ENCODE measurements around the gene PTPRB. TPM values are rescaled to one million over a fixed set of nuclear protein-coding genes. Genes with fewer than 3 reads are reported as not detected.

PTPRB gene
- polyA plus RNA-seq, 2 of the 4 experiments (the other 2 are of a cell fraction): 0.34 to 0.57 TPM

DNA sequence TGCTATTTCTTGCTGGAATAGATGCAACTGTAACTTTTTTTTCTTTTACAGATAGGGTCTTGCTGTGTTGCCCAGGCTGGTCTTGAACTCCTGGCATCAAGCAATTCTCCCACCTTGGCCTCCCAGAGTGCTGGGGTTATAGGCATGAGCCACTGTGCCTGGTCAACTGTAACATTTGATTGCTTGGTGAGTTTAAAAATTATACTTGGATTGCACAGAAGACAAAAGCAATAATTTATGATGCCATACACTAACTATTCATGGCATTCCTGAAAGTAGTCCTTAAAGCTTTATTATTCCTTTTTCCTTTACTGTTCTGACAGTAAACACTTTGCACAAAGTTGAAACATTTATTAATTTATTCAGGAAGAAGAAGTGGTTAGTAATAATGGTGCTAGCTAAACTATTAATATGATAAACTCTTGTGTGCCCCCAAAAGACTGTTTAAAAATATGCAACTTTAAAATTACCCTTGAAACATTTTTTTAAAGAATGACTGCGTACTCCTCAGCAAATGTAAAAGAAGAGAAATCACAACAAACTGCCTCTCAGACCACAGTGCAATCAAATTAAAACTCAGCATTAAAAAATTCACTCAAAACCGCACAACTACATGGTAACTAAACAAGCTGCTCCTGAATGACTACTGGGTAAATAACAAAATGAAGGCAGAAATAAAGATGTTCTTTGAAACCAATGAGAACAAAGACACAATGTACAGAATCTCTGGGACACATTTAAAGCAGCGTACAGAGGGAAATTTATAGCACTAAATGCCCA, 8.3 kb downstream of the PTPRB start:
- TF ChIP-seq, protein P1, sequence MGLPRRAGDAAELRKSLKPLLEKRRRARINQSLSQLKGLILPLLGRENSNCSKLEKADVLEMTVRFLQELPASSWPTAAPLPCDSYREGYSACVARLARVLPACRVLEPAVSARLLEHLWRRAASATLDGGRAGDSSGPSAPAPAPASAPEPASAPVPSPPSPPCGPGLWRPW (IDR thresholded peaks at IDR 0.05): no peak
- TF ChIP-seq EHMT2 (IDR thresholded peaks at IDR 0.05; ENCODE audit: low read depth) (no peak), KDM1A (IDR thresholded peaks at IDR 0.05; ENCODE audit: low read depth) (no peak), ZC3H11A (IDR thresholded peaks at IDR 0.05) (no peak)
- DNase-seq (ENCODE audit: low read depth in 1 of 2, low spot score in 1 of 2): no peak
- WGBS (ENCODE audit: missing lambda C conversion rate): 55% methylated on average over 3 of the region's 3 CpGs
- Histone ChIP-seq H3K9me3 (no peaks in the 10 kb centered on the region), H3K4me2 (no peak overlapping the region), H3K4me3 (no peak overlapping the region), H3K4me1 (no peaks in the 10 kb centered on the region), H3K27ac (no peak overlapping the region)
- ChIA-PET CTCF (interaction anchor here (1.3 kb wide), 1 partner anchor 22 kb away, joined by 3 read pairs; no protein-coding TSS in a partner anchor), POLR2A (no interaction called here)
- ATAC-seq: no peak
- no peak for FAIRE-seq

DNA sequence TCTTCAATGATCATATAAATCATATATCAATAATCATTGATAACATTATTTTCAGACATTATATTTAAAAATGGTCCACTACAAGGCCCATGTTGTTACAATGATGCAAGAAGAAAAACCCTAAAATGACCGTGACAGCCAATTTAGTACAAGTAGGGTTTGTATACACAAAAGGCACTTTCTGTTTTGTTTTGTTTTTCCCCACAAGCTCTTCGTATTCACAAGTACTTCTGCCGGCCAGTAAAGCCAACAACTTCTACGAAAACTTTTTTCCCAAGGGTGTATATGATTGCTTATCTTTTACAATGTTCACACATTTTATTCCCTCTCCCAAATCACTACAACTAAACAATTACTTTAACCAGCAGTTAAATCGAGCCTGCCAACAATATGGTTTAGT, 9.6 kb downstream of the PTPRB start:
- POLR2A ChIA-PET: interaction anchor here (0.6 kb wide), 1 partner anchor 17 kb away, joined by 11 read pairs; no protein-coding TSS in a partner anchor
- WGBS (ENCODE audit: missing lambda C conversion rate): 60% methylated on average over 5 of the region's 5 CpGs
- H3K4me1 ChIP-seq: no peaks in the 10 kb centered on the region
- H3K27ac ChIP-seq: no peak overlapping the region
- H3K4me2 ChIP-seq: no peak overlapping the region
- no peak overlapping the region for H3K4me3 ChIP-seq
- H3K9me3 ChIP-seq: no peaks in the 10 kb centered on the region
- CTCF ChIA-PET: no interaction called here
- FAIRE-seq: no peak
- no peak for DNase-seq (ENCODE audit: low read depth in 1 of 2, low spot score in 1 of 2)
- no peak for ATAC-seq
- TF ChIP-seq HOXB5 (CRISPR knock-in tag; IDR thresholded peaks at IDR 0.05) (no peak), RNF2 (IDR thresholded peaks at IDR 0.05; ENCODE audit: borderline replicate concordance, low read depth) (no peak), SREBF2 (IDR thresholded peaks at IDR 0.05) (no peak), MYC (IDR thresholded peaks at IDR 0.05; ENCODE audit: borderline replicate concordance, low read length) (no peak), CBX2 (IDR thresholded peaks at IDR 0.05; ENCODE audit: borderline replicate concordance, low read depth) (no peak), RCOR1 (IDR thresholded peaks at IDR 0.05; ENCODE audit: low read depth, low read length) (no peak)
- TF ChIP-seq, protein P2, sequence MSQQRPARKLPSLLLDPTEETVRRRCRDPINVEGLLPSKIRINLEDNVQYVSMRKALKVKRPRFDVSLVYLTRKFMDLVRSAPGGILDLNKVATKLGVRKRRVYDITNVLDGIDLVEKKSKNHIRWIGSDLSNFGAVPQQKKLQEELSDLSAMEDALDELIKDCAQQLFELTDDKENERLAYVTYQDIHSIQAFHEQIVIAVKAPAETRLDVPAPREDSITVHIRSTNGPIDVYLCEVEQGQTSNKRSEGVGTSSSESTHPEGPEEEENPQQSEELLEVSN (IDR thresholded peaks at IDR 0.05; ENCODE audit: borderline replicate concordance, low read depth): no peak

DNA sequence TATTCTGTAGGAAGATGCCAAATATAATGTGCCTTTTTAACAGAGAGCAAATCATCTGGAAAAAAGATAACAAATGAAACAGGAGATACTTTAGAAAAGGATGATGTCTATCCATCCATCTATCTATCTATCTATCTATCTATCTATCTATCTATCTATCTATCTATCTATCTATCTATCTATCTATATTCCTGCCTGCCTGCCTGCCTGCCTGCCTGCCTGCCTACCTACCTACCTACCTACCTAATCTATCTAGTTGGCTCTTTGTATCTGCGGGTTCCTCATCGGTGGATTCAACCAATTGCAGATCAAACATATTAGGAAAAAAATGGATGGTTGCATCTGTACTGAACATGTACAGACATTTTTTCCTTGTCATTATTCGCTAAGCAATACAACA, 11.0 kb downstream of the PTPRB start:
- TF ChIP-seq ZFP36 (IDR thresholded peaks at IDR 0.05; ENCODE audit: borderline replicate concordance, partially characterized antibody) (no peak), POLR2AphosphoS2 (conservative IDR thresholded peaks at IDR 0.05; ENCODE audit: low read length) (no peak), JUNB (IDR thresholded peaks at IDR 0.05) (no peak), KDM1A (IDR thresholded peaks at IDR 0.05; ENCODE audit: low read depth) (no peak), SMC3 (IDR thresholded peaks at IDR 0.05) (no peak), HOXB13 (CRISPR knock-in tag; IDR thresholded peaks at IDR 0.05; ENCODE audit: low read depth) (no peak), NPAS2 (CRISPR knock-in tag; IDR thresholded peaks at IDR 0.05; ENCODE audit: borderline replicate concordance) (no peak), CHD4 (IDR thresholded peaks at IDR 0.05; ENCODE audit: borderline replicate concordance) (no peak), TP53 (CRISPR knock-in tag; IDR thresholded peaks at IDR 0.05) (no peak), HOXA7 (CRISPR knock-in tag; IDR thresholded peaks at IDR 0.05) (no peak), FOSB (CRISPR knock-in tag; IDR thresholded peaks at IDR 0.05) (no peak), TFCP2L1 (CRISPR knock-in tag; IDR thresholded peaks at IDR 0.05) (no peak), RCOR1 (IDR thresholded peaks at IDR 0.05; ENCODE audit: low read depth, low read length) (no peak), JUN (IDR thresholded peaks at IDR 0.05) (no peak), MAFK (IDR thresholded peaks at IDR 0.05; ENCODE audit: partially characterized antibody) (no peak)
- TF ChIP-seq, protein P3, sequence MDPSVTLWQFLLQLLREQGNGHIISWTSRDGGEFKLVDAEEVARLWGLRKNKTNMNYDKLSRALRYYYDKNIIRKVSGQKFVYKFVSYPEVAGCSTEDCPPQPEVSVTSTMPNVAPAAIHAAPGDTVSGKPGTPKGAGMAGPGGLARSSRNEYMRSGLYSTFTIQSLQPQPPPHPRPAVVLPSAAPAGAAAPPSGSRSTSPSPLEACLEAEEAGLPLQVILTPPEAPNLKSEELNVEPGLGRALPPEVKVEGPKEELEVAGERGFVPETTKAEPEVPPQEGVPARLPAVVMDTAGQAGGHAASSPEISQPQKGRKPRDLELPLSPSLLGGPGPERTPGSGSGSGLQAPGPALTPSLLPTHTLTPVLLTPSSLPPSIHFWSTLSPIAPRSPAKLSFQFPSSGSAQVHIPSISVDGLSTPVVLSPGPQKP (IDR thresholded peaks at IDR 0.05; ENCODE audit: low read depth, low read length): no peak
- TF ChIP-seq, protein P4, sequence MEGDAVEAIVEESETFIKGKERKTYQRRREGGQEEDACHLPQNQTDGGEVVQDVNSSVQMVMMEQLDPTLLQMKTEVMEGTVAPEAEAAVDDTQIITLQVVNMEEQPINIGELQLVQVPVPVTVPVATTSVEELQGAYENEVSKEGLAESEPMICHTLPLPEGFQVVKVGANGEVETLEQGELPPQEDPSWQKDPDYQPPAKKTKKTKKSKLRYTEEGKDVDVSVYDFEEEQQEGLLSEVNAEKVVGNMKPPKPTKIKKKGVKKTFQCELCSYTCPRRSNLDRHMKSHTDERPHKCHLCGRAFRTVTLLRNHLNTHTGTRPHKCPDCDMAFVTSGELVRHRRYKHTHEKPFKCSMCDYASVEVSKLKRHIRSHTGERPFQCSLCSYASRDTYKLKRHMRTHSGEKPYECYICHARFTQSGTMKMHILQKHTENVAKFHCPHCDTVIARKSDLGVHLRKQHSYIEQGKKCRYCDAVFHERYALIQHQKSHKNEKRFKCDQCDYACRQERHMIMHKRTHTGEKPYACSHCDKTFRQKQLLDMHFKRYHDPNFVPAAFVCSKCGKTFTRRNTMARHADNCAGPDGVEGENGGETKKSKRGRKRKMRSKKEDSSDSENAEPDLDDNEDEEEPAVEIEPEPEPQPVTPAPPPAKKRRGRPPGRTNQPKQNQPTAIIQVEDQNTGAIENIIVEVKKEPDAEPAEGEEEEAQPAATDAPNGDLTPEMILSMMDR (IDR thresholded peaks at IDR 0.05): no peak
- Histone ChIP-seq H3K4me1 (no peaks in the 10 kb centered on the region), H3K4me2 (no peak overlapping the region), H3K4me3 (no peak overlapping the region), H3K9me3 (no peaks in the 10 kb centered on the region), H3K27ac (no peak overlapping the region)
- DNase-seq (ENCODE audit: low read depth in 1 of 2, low spot score in 1 of 2) (no peak), FAIRE-seq (no peak), ATAC-seq (no peak)
- 64% methylated on average over 3 of the region's 3 CpGs for WGBS (ENCODE audit: missing lambda C conversion rate)
- ChIA-PET POLR2A (no interaction called here), CTCF (interaction anchor here (0.6 kb wide), 1 partner anchor 94 kb away, joined by 3 read pairs; no protein-coding TSS in a partner anchor)
